Measurements from ENCODE around the gene RHOV.

Gene RHOV

DNA sequence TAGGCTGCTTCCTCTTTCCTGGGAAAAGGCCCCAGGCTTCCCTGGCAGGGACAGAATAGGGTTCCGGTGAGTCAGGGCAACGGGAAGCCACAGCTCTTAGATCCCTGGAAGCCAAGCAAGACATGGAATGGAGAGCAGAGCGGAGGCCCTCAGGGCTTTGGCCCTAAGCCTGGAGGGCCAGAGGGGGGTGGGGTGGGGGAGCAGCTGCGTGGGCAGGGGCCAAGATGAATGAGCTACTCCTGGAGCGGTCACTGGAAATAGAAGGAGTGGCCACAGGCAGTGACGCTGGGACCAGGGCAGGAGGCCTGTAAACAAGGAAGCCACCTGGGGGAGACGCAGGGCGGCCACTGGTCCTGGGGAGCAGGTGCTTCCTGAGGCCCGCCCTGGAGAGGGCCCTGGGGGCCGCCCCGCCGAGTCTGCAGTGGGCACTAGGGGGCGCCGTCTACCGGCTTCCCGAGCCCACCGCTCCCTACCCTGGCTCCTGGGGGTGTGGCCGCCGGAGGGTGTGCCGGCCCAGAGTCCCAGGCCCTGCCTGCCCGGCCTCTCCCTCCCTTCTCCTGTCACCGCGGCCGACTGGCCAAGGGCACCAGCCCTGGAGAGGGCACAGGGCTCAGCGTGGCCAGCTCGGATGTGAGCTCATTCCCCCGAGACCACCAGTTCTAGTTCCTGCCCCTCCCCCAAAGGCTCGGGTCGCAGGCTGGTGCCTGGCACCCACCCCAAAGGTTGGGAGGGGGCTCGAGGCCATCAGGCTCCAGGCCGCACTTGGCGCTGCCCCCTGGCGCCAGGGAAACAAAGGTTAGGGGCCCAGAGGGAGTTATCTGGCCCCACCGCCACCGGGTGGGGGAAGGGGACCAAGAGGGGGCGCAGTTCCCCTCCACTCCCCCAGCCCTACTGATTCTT lies 32.3 kb upstream of the RHOV start:
- DNase-seq (ENCODE audit: extremely low spot score) = peak; percentile 87

DNA sequence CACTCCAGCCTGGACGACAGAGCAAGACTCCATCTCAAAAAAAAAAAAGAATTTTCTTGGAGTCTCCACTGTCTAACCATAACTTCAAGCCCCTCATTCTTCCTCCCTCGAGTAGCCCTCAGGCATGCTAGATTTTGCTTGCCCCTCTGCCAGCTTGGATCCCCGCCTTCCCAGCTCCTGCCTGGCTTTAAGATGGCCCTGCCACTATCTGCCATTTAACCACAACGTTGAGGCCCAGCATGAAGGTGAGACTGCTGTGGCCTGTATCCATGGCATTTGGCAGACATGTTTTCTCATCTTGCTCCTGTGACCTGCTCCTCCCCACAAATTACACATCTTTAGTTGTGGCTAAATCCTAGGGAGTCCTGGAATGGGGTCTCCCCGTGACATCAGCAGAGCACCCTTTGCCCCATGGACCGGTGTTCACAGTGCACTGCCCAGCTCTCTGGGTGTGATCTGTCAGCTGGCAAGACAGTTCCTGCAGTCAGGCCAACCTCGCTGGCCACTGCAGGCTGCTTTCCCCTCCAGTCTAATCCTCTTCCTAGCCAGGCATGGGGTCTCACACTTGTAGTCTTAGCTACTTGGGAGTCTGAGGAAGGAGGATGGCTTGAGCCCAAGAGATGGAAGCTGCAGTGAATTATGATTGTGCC lies 30.6 kb upstream of the RHOV start:
- TF ChIP-seq, protein P1, sequence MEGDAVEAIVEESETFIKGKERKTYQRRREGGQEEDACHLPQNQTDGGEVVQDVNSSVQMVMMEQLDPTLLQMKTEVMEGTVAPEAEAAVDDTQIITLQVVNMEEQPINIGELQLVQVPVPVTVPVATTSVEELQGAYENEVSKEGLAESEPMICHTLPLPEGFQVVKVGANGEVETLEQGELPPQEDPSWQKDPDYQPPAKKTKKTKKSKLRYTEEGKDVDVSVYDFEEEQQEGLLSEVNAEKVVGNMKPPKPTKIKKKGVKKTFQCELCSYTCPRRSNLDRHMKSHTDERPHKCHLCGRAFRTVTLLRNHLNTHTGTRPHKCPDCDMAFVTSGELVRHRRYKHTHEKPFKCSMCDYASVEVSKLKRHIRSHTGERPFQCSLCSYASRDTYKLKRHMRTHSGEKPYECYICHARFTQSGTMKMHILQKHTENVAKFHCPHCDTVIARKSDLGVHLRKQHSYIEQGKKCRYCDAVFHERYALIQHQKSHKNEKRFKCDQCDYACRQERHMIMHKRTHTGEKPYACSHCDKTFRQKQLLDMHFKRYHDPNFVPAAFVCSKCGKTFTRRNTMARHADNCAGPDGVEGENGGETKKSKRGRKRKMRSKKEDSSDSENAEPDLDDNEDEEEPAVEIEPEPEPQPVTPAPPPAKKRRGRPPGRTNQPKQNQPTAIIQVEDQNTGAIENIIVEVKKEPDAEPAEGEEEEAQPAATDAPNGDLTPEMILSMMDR (IDR thresholded peaks at IDR 0.05; ENCODE audit: control extremely low read depth, extremely low read depth, low read depth, missing control alignments) = no peak
- DNase-seq (ENCODE audit: extremely low spot score) = no peak
- ChIA-PET CTCF (interaction anchor here (0.6 to 12.1 kb wide), 40 partner anchors 9 to 438 kb away, joined by 3 to 215 read pairs (median 4); partner anchors contain the start of genes CHAC1, CHP1, DLL4 and EXD1), POLR2A (no interaction called here)

More for the DNA sequence above, 32.3 kb upstream of the RHOV start:
- TF ChIP-seq, protein P1 (IDR thresholded peaks at IDR 0.05; ENCODE audit: control extremely low read depth, extremely low read depth, low read depth, missing control alignments) = peak; percentile 80
- POLR2A ChIA-PET = interaction anchor here (0.7 kb wide), 1 partner anchor 111 kb away, joined by 4 read pairs; no protein-coding TSS in a partner anchor
- CTCF ChIA-PET = interaction anchor here (0.7 to 12.1 kb wide), 34 partner anchors 11 to 587 kb away, joined by 3 to 215 read pairs (median 4); partner anchors contain the start of genes CHP1, DLL4, EXD1 and ITPKA

DNA sequence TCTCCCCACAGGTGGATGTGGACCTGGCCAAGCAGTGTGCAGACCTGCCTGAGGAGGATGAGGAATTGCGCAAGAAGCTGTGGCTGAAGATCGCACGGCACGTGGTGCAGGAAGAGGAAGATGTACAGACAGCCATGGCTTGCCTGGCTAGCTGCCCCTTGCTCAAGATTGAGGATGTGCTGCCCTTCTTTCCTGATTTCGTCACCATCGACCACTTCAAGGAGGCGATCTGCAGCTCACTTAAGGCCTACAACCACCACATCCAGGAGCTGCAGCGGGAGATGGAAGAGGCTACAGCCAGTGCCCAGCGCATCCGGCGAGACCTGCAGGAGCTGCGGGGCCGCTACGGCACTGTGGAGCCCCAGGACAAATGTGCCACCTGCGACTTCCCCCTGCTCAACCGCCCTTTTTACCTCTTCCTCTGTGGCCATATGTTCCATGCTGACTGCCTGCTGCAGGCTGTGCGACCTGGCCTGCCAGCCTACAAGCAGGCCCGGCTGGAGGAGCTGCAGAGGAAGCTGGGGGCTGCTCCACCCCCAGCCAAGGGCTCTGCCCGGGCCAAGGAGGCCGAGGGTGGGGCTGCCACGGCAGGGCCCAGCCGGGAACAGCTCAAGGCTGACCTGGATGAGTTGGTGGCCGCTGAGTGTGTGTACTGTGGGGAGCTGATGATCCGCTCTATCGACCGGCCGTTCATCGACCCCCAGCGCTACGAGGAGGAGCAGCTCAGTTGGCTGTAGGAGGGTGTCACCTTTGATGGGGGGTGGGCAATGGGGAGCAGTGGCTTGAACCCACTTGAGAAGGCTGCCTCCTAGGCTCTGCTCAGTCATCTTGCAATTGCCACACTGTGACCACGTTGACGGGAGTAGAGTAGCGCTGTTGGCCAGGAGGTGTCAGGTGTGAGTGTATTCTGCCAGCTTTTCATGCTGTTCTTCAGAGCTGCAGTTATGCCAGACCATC lies 28.8 kb upstream of the RHOV start:
- ChIA-PET CTCF (interaction anchor here (0.8 to 12.1 kb wide), 33 partner anchors 7 to 430 kb away, joined by 3 to 215 read pairs (median 5); partner anchors contain the start of genes CHAC1, DLL4, GCHFR and NUSAP1), POLR2A (interaction anchor here (0.6 kb wide), 1 partner anchor 133 kb away, joined by 5 read pairs; no protein-coding TSS in a partner anchor)
- TF ChIP-seq, protein P1 (IDR thresholded peaks at IDR 0.05; ENCODE audit: control extremely low read depth, extremely low read depth, low read depth, missing control alignments) = peak; percentile 2
- no peak for DNase-seq (ENCODE audit: extremely low spot score)

DNA sequence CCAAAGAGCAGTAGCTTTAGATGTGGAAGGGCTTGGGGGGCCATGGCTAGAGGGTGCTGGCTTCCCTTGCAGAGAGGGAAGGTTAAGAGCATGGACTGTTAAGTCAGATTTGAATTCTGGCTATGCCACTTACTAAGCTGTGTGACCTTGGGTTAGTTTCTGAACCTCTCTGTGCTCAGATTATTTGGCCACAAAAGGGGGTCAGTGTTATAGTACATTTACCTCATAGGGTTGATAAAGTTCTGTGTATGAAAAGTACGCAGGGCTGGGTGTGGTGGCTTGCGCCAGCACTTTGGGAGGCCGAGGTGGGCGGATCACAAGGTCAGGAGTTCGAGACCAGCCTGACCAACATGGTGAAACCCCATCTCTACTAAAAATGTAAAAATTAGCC lies 27.0 kb upstream of the RHOV start:
- no peak for DNase-seq (ENCODE audit: extremely low spot score)
- TF ChIP-seq, protein P1 (IDR thresholded peaks at IDR 0.05; ENCODE audit: control extremely low read depth, extremely low read depth, low read depth, missing control alignments) = no peak
- ChIA-PET CTCF (interaction anchor here (0.6 to 12.1 kb wide), 6 partner anchors 30 to 285 kb away, joined by 3 to 155 read pairs (median 29); partner anchors contain the start of genes DLL4 and RHOV), POLR2A (no interaction called here)

DNA sequence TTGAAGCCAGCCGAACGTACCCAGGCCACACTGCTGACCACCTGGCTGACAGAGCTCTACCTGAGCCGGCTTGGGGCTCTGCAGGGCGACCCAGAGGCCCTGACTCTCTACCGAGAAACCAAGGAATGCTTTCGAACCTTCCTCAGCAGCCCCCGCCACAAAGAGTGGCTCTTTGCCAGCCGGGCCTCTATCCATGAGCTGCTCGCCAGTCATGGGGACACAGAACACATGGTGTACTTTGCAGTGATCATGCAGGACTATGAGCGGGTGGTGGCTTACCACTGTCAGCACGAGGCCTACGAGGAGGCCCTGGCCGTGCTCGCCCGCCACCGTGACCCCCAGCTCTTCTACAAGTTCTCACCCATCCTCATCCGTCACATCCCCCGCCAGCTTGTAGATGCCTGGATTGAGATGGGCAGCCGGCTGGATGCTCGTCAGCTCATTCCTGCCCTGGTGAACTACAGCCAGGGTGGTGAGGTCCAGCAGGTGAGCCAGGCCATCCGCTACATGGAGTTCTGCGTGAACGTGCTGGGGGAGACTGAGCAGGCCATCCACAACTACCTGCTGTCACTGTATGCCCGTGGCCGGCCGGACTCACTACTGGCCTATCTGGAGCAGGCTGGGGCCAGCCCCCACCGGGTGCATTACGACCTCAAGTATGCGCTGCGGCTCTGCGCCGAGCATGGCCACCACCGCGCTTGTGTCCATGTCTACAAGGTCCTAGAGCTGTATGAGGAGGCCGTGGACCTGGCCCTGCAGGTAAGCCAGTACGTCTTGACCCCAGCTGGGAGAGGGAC lies 26.4 kb upstream of the RHOV start:
- DNase-seq (ENCODE audit: extremely low spot score) = no peak
- POLR2A ChIA-PET = no interaction called here
- TF ChIP-seq, protein P1 (IDR thresholded peaks at IDR 0.05; ENCODE audit: control extremely low read depth, extremely low read depth, low read depth, missing control alignments) = no peak
- CTCF ChIA-PET = interaction anchor here (0.6 to 12.1 kb wide), 8 partner anchors 9 to 286 kb away, joined by 3 to 155 read pairs (median 4); partner anchors contain the start of genes DLL4 and RHOV

All from GM10248 (cell line).